Natural killer cell (primary cell): ENCODE results near the gene SEC14L1. TPM values are rescaled to one million over a fixed set of nuclear protein-coding genes. Genes with fewer than 3 reads are reported as not detected.

Source experiments
- ATAC-seq, 3 donors: fragments of 150-1000 bp in 2 of 3; fragments of 200-7000 bp in 1 of 3; cut with Tn5 transposase; 1 replicate in 1 of 3; 2 replicates in 2 of 3; pipeline ENCODE4 v1.10.0; 2021; ENCODE audit warnings: mild to moderate bottlenecking in 2 of 3, moderate library complexity in 2 of 3
- DNase-seq, 2 donors: peaks; one replicate each; pipeline versions ENCODE4 v3.0.0 to v3.0.0-alpha.2; 2013 to 2021; ENCODE audit warnings: mixed read lengths in 1 of 2
- H3K27ac ChIP-seq: one replicate; pipeline ENCODE4 v1.5.1; 2013; ENCODE audit warnings: mild to moderate bottlenecking, low read length
- H3K27me3 ChIP-seq: one replicate; pipeline ENCODE4 v1.6.1; 2013; ENCODE audit warnings: low read length; ENCODE audit not compliant: control insufficient read depth, insufficient read depth
- H3K36me3 ChIP-seq: one replicate; pipeline ENCODE4 v1.6.1; 2013; ENCODE audit warnings: low read length; ENCODE audit not compliant: control insufficient read depth, insufficient read depth
- H3K4me1 ChIP-seq: one replicate; pipeline ENCODE4 v1.6.1; 2013; ENCODE audit warnings: low read length; ENCODE audit not compliant: control insufficient read depth, insufficient read depth
- H3K4me3 ChIP-seq: one replicate; pipeline ENCODE4 v1.5.1; 2013; ENCODE audit warnings: low read length
- H3K9me3 ChIP-seq: one replicate; pipeline ENCODE4 v1.6.1; 2013; ENCODE audit warnings: low read length; ENCODE audit not compliant: control insufficient read depth, insufficient read depth
- H3K27ac Mint-ChIP-seq, 2 donors: one replicate each; pipeline ENCODE4 v1.8.0; 2022; ENCODE audit warnings: mild to moderate bottlenecking in 2 of 2, mixed read lengths in 2 of 2, moderate library complexity in 1 of 2
- H3K27me3 Mint-ChIP-seq, 2 donors: one replicate each; pipeline ENCODE4 v1.8.0; 2022; ENCODE audit warnings: low read depth in 2 of 2, mixed read lengths in 2 of 2
- H3K36me3 Mint-ChIP-seq: one replicate; pipeline ENCODE4 v1.8.0; 2022; ENCODE audit warnings: mixed read lengths
- H3K4me1 Mint-ChIP-seq, 2 donors: one replicate each; pipeline ENCODE4 v1.8.0; 2022; ENCODE audit warnings: mixed read lengths in 2 of 2
- H3K4me3 Mint-ChIP-seq: one replicate; pipeline ENCODE4 v1.8.0; 2022; ENCODE audit warnings: mild to moderate bottlenecking, moderate library complexity, mixed read lengths
- H3K9me3 Mint-ChIP-seq, 2 donors: one replicate each; pipeline ENCODE4 v1.8.0; 2022; ENCODE audit warnings: mixed read lengths in 2 of 2
- CTCF ChIP-seq: fragments of 200-600 bp; IDR thresholded peaks from one replicate; pipeline ENCODE4 v1.8.0; 2022; ENCODE audit warnings: antibody characterized with exemption
- WGBS: methylation state at CpG from one replicate; pipeline ENCODE4 v1.1.7; 2013; ENCODE audit warnings: missing lambda C conversion rate; ENCODE audit not compliant: insufficient coverage; 5-methylcytosine and 5-hydroxymethylcytosine counted together
- intact Hi-C: fragments of 100-400 bp; cut with micrococcal nuclease; formaldehyde crosslinking; loops from one replicate; pipeline ENCODE4 v1.14.2; 2022
- total RNA-seq, 4 donors: library from RNA; stranded (reverse); fragments of 120-200 nt in 1 of 4; gene quantifications; one replicate each; pipeline versions ENCODE4 v1.2.3 to v1.2.4, GENCODE V29; 2013 to 2022

SEC14L1 gene
- total RNA-seq = 100 to 1,000 TPM; 129 to 160 (median 129) TPM
- 33.8 TPM for total RNA-seq (2013)

GRCh38 chr17:77140878-77141767 lies at the start of gene SEC14L1:
Gene SEC14L1 (plus strand): TSS chr17:77140969. CDS start chr17:77143597, 2,628 bp downstream.
- H3K4me1 ChIP-seq = peaks cover 49% of the 10 kb centered on the region
- ATAC-seq = no peak
- no peaks in the 10 kb centered on the region for H3K27me3 ChIP-seq

GRCh38 chr17:77092025-77092424 lies 48.7 kb upstream of the SEC14L1 start:
- peaks cover 43% of the 10 kb centered on the region for H3K36me3 ChIP-seq
- H3K4me3 Mint-ChIP-seq = no peak overlapping the region
- peak overlapping the region; percentile 48 to 57 for H3K27ac Mint-ChIP-seq
- H3K4me3 ChIP-seq = no peak overlapping the region
- H3K9me3 Mint-ChIP-seq = no peaks in the 10 kb centered on the region
- no peaks in the 10 kb centered on the region for H3K9me3 ChIP-seq
- DNase-seq (no peak), ATAC-seq (no peak)
- peaks cover 31% of the 10 kb centered on the region for H3K4me1 ChIP-seq
- no peak overlapping the region for H3K27ac ChIP-seq
- 96% methylated on average over 7 of the region's 7 CpGs for WGBS
- no peaks in the 10 kb centered on the region for H3K27me3 ChIP-seq
- peaks cover 7% of the 10 kb centered on the region for H3K36me3 Mint-ChIP-seq
- no peaks in the 10 kb centered on the region for H3K27me3 Mint-ChIP-seq
- peaks cover 23 to 29% of the 10 kb centered on the region in 2 donors for H3K4me1 Mint-ChIP-seq
- TF ChIP-seq CTCF = no peak
- intact Hi-C loops = no loop called here

More at GRCh38 chr17:77140878-77141767, at the start of gene SEC14L1:
- H3K36me3 ChIP-seq = peaks cover 16% of the 10 kb centered on the region
- Mint-ChIP-seq H3K4me3 (peak within 1 kb of the TSS; percentile 94), H3K27me3 (no peaks in the 10 kb centered on the region), H3K27ac (peak within 1 kb of the TSS; percentile 86 to 95), H3K36me3 (no peaks in the 10 kb centered on the region), H3K4me1 (peaks cover 51 to 57% of the 10 kb centered on the region in 2 donors), H3K9me3 (peaks cover 2 to 7% of the 10 kb centered on the region in 2 donors)
- WGBS = under 1% methylated on average over 74 of the region's 99 CpGs
- peaks cover 5% of the 10 kb centered on the region for H3K9me3 ChIP-seq
- intact Hi-C loops = loop anchor here (2.0 kb wide), 1 partner anchor 52 kb away; no protein-coding TSS in a partner anchor
- peak within 1 kb of the TSS; percentile 80 for H3K27ac ChIP-seq
- H3K4me3 ChIP-seq = peak within 1 kb of the TSS; percentile 43
- TF ChIP-seq CTCF = no peak
- peak; percentile 37 to 57 for DNase-seq

- no peak overlapping the region for H3K4me3 Mint-ChIP-seq
- no peaks in the 10 kb centered on the region for H3K9me3 ChIP-seq
- ATAC-seq = no peak
- no peak overlapping the region for H3K4me3 ChIP-seq
- intact Hi-C loops = no loop called here
- 88% methylated on average over 7 of the region's 7 CpGs for WGBS
- no peaks in the 10 kb centered on the region for H3K27me3 ChIP-seq
- H3K27ac Mint-ChIP-seq = no peak overlapping the region
- H3K36me3 Mint-ChIP-seq = peaks cover 7% of the 10 kb centered on the region
- H3K4me1 Mint-ChIP-seq = peaks cover 7% of the 10 kb centered on the region in 2 donors
- no peak for DNase-seq
- no peaks in the 10 kb centered on the region for H3K9me3 Mint-ChIP-seq
- H3K27me3 Mint-ChIP-seq = no peaks in the 10 kb centered on the region
- peaks cover 12% of the 10 kb centered on the region for H3K4me1 ChIP-seq
- H3K36me3 ChIP-seq = peaks cover 48% of the 10 kb centered on the region
- H3K27ac ChIP-seq = no peak overlapping the region
- TF ChIP-seq CTCF = no peak
Observed at GRCh38 chr17:77095461-77095860, 45.3 kb upstream of the SEC14L1 start.
